A673 (cell line): ENCODE measurements around the gene ANKK1.

Experiments
- CTCF ChIP-seq: fragments of 300-800, 200-600 bp; sonication (generic); conservative IDR thresholded peaks from 2 replicates; pipeline ENCODE4 v1.5.1; 2017; ENCODE audit warnings: low read depth, mild to moderate bottlenecking, antibody characterized with exemption, low read length, moderate library complexity, mixed read lengths
- EZH2 ChIP-seq: fragments of 200-600 bp; sonication (generic); IDR thresholded peaks from 2 replicates; pipeline ENCODE4 v1.6.1; 2017; ENCODE audit warnings: borderline replicate concordance, low read depth, mild to moderate bottlenecking, mixed read lengths, antibody characterized with exemption, low read length; ENCODE audit not compliant: poor library complexity, severe bottlenecking

- TF ChIP-seq CTCF (no peak), EZH2 (no peak)
Observed at GRCh38 chr11:113392236-113392921, 4.8 kb downstream of the ANKK1 start.
